A549 (cell line): ENCODE data around the gene PHF24.

ENCODE experiments used
- EP300 ChIP-seq, 2 experiments: fragments of >200 bp; sonication (Bioruptor Twin); formaldehyde crosslinking; IDR thresholded peaks; 2 replicates in 1 of 2; 3 replicates in 1 of 2; pipeline ENCODE4 v1.6.1; 2016 to 2017
- HDAC2 ChIP-seq: fragments of 200-600 bp; sonication (generic); IDR thresholded peaks from 2 replicates; pipeline ENCODE4 v1.6.1; 2016
- MYC ChIP-seq: IDR thresholded peaks from 2 replicates; pipeline ENCODE4 v1.6.1; 2012; ENCODE audit warnings: mild to moderate bottlenecking, inconsistent platforms, low read length, improper control_type of control experiment, borderline replicate concordance
- POLR2A ChIP-seq: IDR thresholded peaks from 2 replicates; pipeline ENCODE4 v1.6.1; 2012; ENCODE audit warnings: mild to moderate bottlenecking, low read length
- POLR2AphosphoS2 ChIP-seq: conservative IDR thresholded peaks from 2 replicates; pipeline ENCODE4 v1.6.1; 2012; ENCODE audit warnings: low read length, improper control_type of control experiment, inconsistent platforms
- RFX5 ChIP-seq: fragments of 450-650 bp; IDR thresholded peaks from 2 replicates; pipeline ENCODE4 v1.7.1; 2014; ENCODE audit warnings: antibody characterized with exemption, mild to moderate bottlenecking, moderate library complexity
- SMC3 ChIP-seq: fragments of >200 bp; sonication (Bioruptor Twin); formaldehyde crosslinking; IDR thresholded peaks from 3 replicates; pipeline ENCODE4 v1.6.1; 2018; ENCODE audit warnings: inconsistent platforms
- SREBF2 ChIP-seq: fragments of 450-650 bp; IDR thresholded peaks from 2 replicates; pipeline ENCODE4 v1.6.1; 2014; ENCODE audit warnings: mild to moderate bottlenecking, moderate library complexity
- TF ChIP-seq, protein P1 (sequence below): fragments of >200 bp; sonication (Bioruptor Twin); formaldehyde crosslinking; IDR thresholded peaks from 3 replicates; pipeline ENCODE4 v1.5.1; 2016
- TF ChIP-seq, protein P2 (sequence below): fragments of >200 bp; sonication (Bioruptor Twin); formaldehyde crosslinking; IDR thresholded peaks from 3 replicates; pipeline ENCODE4 v1.6.1; 2016

DNA sequence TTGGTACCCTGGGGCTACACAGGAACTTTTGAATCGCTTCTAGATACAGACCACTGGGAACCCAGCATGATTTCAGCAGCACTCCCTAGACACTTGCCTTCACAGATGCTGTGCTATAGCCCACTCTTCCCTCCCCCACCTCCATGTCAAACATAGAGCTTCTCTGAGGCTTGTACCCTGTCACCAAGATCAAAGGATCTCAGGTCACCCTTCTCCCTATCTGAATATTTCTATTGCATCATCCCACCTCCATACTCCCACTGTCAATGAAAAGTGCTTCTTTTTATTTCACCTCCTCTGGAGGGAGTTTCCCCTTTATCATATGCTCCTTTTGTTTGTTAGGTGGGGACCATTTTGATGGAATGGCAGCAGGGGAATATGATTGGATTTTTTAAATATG lies 29.2 kb upstream of the PHF24 start:
- TF ChIP-seq SMC3 (no peak), HDAC2 (no peak), POLR2A (no peak), RFX5 (no peak), EP300 (IDR thresholded peaks at IDR 0.05) (no peak), POLR2AphosphoS2 (no peak), SREBF2 (no peak), MYC (no peak)
- TF ChIP-seq, protein P1, sequence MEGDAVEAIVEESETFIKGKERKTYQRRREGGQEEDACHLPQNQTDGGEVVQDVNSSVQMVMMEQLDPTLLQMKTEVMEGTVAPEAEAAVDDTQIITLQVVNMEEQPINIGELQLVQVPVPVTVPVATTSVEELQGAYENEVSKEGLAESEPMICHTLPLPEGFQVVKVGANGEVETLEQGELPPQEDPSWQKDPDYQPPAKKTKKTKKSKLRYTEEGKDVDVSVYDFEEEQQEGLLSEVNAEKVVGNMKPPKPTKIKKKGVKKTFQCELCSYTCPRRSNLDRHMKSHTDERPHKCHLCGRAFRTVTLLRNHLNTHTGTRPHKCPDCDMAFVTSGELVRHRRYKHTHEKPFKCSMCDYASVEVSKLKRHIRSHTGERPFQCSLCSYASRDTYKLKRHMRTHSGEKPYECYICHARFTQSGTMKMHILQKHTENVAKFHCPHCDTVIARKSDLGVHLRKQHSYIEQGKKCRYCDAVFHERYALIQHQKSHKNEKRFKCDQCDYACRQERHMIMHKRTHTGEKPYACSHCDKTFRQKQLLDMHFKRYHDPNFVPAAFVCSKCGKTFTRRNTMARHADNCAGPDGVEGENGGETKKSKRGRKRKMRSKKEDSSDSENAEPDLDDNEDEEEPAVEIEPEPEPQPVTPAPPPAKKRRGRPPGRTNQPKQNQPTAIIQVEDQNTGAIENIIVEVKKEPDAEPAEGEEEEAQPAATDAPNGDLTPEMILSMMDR: no peak
- TF ChIP-seq, protein P2, sequence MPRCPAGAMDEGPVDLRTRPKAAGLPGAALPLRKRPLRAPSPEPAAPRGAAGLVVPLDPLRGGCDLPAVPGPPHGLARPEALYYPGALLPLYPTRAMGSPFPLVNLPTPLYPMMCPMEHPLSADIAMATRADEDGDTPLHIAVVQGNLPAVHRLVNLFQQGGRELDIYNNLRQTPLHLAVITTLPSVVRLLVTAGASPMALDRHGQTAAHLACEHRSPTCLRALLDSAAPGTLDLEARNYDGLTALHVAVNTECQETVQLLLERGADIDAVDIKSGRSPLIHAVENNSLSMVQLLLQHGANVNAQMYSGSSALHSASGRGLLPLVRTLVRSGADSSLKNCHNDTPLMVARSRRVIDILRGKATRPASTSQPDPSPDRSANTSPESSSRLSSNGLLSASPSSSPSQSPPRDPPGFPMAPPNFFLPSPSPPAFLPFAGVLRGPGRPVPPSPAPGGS: no peak
